Ectodermal cell (in vitro differentiated cells): ENCODE data around the gene CCZ1B. TPM values are rescaled to one million over a fixed set of nuclear protein-coding genes. Genes with fewer than 3 reads are reported as not detected.
"Not testable (repeated sequence)": the region's sequence is repeated elsewhere in the genome, so short reads cannot be mapped to it uniquely, and the experiment has no call there.

Experiments
- H3K27ac ChIP-seq: 2 replicates; pipeline ENCODE4 v1.7.0; 2013; ENCODE audit warnings: mild to moderate bottlenecking, low read depth, low read length; ENCODE audit not compliant: insufficient read depth, poor library complexity, severe bottlenecking
- H3K27me3 ChIP-seq: 2 replicates; pipeline ENCODE4 v1.7.0; 2013; ENCODE audit warnings: mild to moderate bottlenecking, low read length; ENCODE audit not compliant: insufficient read depth, control insufficient read depth, poor library complexity, severe bottlenecking
- H3K36me3 ChIP-seq: one replicate; pipeline ENCODE4 v1.7.0; 2013; ENCODE audit warnings: low read length; ENCODE audit not compliant: control insufficient read depth, insufficient read depth
- H3K4me1 ChIP-seq: one replicate; pipeline ENCODE4 v1.7.0; 2013; ENCODE audit warnings: low read length; ENCODE audit not compliant: control insufficient read depth, insufficient read depth
- H3K4me3 ChIP-seq: 2 replicates; pipeline ENCODE4 v1.7.0; 2013; ENCODE audit warnings: low read depth, low read length, control low read depth; ENCODE audit not compliant: insufficient read depth
- H3K9me3 ChIP-seq: 2 replicates; pipeline ENCODE4 v1.7.0; 2013; ENCODE audit warnings: mild to moderate bottlenecking, low read length, moderate library complexity; ENCODE audit not compliant: control insufficient read depth
- WGBS, 2 experiments: methylation state at CpG; one replicate each; pipeline ENCODE4 v1.1.7; 2013; ENCODE audit warnings: missing lambda C conversion rate in 2 of 2; 5-methylcytosine and 5-hydroxymethylcytosine counted together
- polyA plus RNA-seq, 4 experiments: library from polyadenylated mRNA; stranded (reverse); fragments of 50-300 nt; gene quantifications; one replicate each; pipeline ENCODE4 v1.2.3, GENCODE V29; 2013

Gene CCZ1B
- polyA plus RNA-seq (2013, experiment 1 of 4), result 64.2 TPM
- 51.6 TPM for polyA plus RNA-seq (2013, experiment 2 of 4)
- 63.1 TPM for polyA plus RNA-seq (2013, experiment 3 of 4)
- 55.8 TPM for polyA plus RNA-seq (2013, experiment 4 of 4)

GRCh38 chr7:6826151-6826550, at the start of gene CCZ1B:
Gene CCZ1B, minus strand, starts transcription at chr7:6826275. Its CDS starts 78 bp downstream, at chr7:6826197.
- H3K4me3 ChIP-seq, result peak within 1 kb of the TSS; percentile 27
- H3K9me3 ChIP-seq, H3K27me3 ChIP-seq, H3K36me3 ChIP-seq, H3K4me1 ChIP-seq, H3K27ac ChIP-seq: not testable (repeated sequence)
- WGBS, 2 experiments, result 8 to 10% methylated on average over 24 to 25 of the region's 35 CpGs

DNA sequence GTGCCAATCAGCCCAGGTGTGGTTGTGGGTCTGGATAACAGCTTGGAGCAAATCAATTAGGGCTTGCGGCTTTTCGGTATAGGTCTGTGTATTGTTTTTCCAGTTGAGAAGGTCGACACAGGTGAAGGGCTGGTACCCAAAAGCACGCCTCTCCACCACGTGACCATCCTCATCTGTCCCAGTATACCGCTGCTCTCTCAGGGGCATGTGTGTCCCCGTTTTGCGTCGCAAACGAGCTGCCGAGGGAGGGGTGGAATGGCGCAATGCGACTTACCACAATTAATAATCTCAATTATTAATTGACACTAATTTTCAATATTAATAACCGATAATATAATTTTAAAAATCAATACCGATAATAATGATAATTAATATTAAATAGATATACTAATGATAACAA, 48.9 kb upstream of the CCZ1B start:
- not testable (repeated sequence) for H3K36me3 ChIP-seq, H3K4me3 ChIP-seq, H3K9me3 ChIP-seq, H3K27me3 ChIP-seq, H3K4me1 ChIP-seq, H3K27ac ChIP-seq
- WGBS, 2 experiments, result 97% methylated on average over 11 to 13 of the region's 15 CpGs

- H3K4me3 ChIP-seq, H3K9me3 ChIP-seq, H3K27me3 ChIP-seq, H3K4me1 ChIP-seq, H3K36me3 ChIP-seq, H3K27ac ChIP-seq: not testable (repeated sequence)
- 92 to 93% methylated on average over 11 of the region's 11 CpGs for WGBS, 2 experiments
Observed at GRCh38 chr7:6872246-6872945, 46.3 kb upstream of the CCZ1B start.

DNA sequence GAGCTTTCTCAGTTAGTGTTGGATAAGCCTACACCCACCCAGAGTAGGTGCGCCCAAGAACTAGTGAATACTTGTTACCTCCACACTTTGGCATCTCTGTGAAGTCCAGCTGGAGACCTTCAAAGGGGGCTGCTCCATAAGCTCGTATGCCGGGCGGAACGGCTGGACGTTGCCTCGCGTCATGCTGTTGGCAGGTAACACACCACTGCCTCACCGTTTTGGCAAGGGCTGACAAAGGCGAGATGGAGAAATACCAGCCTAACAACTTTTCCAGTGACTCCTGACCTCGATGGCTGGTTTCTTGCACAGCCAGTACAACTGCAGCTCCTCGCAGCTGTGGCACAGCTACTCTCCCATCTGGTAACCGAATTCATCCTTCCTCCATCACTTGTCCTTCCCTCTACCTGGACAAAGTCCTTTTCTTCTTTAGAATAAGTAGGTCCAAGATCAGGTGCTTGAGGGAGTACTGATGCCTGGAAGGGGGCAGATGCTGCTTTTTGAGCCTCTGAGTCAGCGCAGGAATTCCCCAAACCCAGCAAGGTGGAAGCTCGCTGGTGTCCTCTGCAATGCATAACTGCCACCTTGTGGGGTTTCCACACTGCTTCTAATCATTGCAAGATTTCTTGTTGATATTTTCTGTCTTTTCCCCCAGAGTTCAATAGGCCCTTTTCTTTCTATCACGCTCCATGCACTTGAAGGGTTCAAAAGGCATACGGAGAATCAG, 45.5 kb upstream of the CCZ1B start:
- H3K27me3 ChIP-seq, H3K36me3 ChIP-seq, H3K27ac ChIP-seq, H3K4me1 ChIP-seq, H3K9me3 ChIP-seq, H3K4me3 ChIP-seq: not testable (repeated sequence)
- WGBS, 2 experiments, result 90 to 93% methylated on average over 17 of the region's 17 CpGs

GRCh38 chr7:6864751-6865150, 38.7 kb upstream of the CCZ1B start:
- H3K27ac ChIP-seq, result not testable (repeated sequence)

GRCh38 chr7:6864188-6864587, 38.1 kb upstream of the CCZ1B start:
- H3K27ac ChIP-seq, H3K36me3 ChIP-seq, H3K9me3 ChIP-seq, H3K27me3 ChIP-seq, H3K4me3 ChIP-seq, H3K4me1 ChIP-seq: not testable (repeated sequence)
- WGBS, 2 experiments, result 80% methylated on average over 12 of the region's 12 CpGs

More at GRCh38 chr7:6864751-6865150, 38.7 kb upstream of the CCZ1B start:
- H3K36me3 ChIP-seq, H3K4me3 ChIP-seq, H3K9me3 ChIP-seq, H3K27me3 ChIP-seq, H3K4me1 ChIP-seq: not testable (repeated sequence)
- WGBS, 2 experiments, result 74 to 78% methylated on average over 10 of the region's 10 CpGs

DNA sequence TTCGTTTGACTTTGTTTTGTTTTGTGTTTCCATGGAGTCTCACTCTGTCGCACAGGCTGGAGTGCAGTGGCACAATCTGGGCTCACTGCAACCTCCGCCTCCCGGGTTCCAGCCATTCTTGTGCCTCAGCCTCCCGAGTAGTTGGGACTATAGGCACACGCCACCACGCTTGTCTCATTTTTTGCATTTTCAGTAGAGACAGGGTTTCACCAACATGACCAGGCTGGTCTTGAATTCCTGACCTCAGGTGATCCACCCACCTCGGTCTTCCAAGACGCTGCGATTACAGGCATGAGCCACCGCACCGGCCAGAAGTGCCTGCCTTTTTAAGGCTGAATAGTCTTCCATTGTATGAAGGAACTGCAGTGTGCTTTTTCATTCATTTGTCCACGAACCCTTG, 36.8 kb upstream of the CCZ1B start:
- not testable (repeated sequence) for H3K4me3 ChIP-seq, H3K27me3 ChIP-seq, H3K4me1 ChIP-seq, H3K9me3 ChIP-seq, H3K27ac ChIP-seq, H3K36me3 ChIP-seq
- WGBS, 2 experiments, result 85 to 86% methylated on average over 11 of the region's 13 CpGs

GRCh38 chr7:6857721-6858314, 31.7 kb upstream of the CCZ1B start:
- H3K9me3 ChIP-seq, H3K4me3 ChIP-seq, H3K4me1 ChIP-seq, H3K27ac ChIP-seq, H3K36me3 ChIP-seq: not testable (repeated sequence)
- peaks cover 16% of the 10 kb centered on the region for H3K27me3 ChIP-seq
- 29 to 30% methylated on average over 14 of the region's 14 CpGs for WGBS, 2 experiments

GRCh38 chr7:6855563-6856131, 29.6 kb upstream of the CCZ1B start:
- 3 to 4% methylated on average over 47 of the region's 47 CpGs for WGBS, 2 experiments
- H3K27ac ChIP-seq, H3K36me3 ChIP-seq, H3K4me1 ChIP-seq, H3K9me3 ChIP-seq: not testable (repeated sequence)
- Histone ChIP-seq H3K27me3 (peaks cover 16% of the 10 kb centered on the region), H3K4me3 (peak overlapping the region; percentile 44)
